ENCODE results near the gene TAAR2. TPM values are rescaled to one million over a fixed set of nuclear protein-coding genes. Genes with fewer than 3 reads are reported as not detected.
"Not testable (repeated sequence)": the region's sequence is repeated elsewhere in the genome, so short reads cannot be mapped to it uniquely, and the experiment has no call there.

The TAAR2 gene
- total RNA-seq, 4 donors from 2014 or later, result not detected

DNA sequence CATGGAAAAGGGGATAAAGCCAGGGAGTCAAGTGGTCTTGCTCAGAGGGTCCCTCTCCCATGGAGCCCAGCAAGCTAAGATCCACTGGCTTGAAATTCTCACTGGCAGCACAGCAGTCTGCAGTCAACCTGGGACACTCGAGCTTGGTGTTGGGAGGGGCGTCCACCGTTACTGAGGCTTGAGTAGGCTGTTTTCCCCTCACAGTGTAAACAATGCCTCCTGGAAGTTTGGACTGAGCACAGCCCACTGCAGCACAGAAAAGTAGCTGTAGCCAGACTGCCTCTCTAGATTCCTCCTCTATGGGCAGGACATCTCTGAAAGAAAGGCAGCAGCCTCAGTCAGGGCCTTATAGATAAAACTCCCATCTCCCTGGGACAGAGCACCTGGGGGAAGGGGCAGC is 11.2 kb upstream of the TAAR2 start:
- H3K27ac ChIP-seq; ATAC-seq; H3K4me1 ChIP-seq; in situ Hi-C loops (cut with MboI; ENCODE audit: low sequenced_read_pairs in 4 of 4); intact Hi-C loops (cut with DNase I; ENCODE audit: low total_unique reads); H3K9me3 ChIP-seq; H3K4me3 ChIP-seq; H3K27me3 ChIP-seq; H3K36me3 ChIP-seq; DNase-seq: not testable (repeated sequence)

DNA sequence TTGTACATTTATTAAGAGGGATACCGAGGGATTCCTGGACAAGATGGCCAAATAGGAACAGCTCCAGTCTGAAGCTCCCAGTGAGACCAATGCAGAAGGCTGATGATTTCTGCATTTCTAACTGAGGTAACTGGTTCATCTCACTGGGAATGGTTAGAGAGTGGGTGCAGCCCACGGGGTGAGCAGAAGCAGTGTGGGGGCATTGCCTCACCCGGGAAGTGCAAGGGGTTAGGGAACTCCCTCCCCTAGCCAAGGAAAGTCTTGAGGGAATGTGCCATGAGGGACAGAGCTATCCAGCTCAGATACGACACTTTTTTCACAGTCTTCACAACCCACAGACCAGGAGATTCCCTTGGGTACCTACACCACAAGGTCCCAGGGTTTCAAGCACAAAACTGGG is 10.7 kb upstream of the TAAR2 start:
- no peaks in the 10 kb centered on the region for H3K9me3 ChIP-seq
- no peak overlapping the region for H3K4me3 ChIP-seq
- intact Hi-C loops (cut with DNase I; ENCODE audit: low total_unique reads) (no loop called here), in situ Hi-C loops (cut with MboI; ENCODE audit: low sequenced_read_pairs in 4 of 4) (no loop called here)
- H3K27me3 ChIP-seq, result peaks cover 0 to 2% (median 0%) of the 10 kb centered on the region in 3 donors
- DNase-seq (no peak), ATAC-seq (no peak)
- H3K27ac ChIP-seq, result no peak overlapping the region
- TF ChIP-seq, protein P1, sequence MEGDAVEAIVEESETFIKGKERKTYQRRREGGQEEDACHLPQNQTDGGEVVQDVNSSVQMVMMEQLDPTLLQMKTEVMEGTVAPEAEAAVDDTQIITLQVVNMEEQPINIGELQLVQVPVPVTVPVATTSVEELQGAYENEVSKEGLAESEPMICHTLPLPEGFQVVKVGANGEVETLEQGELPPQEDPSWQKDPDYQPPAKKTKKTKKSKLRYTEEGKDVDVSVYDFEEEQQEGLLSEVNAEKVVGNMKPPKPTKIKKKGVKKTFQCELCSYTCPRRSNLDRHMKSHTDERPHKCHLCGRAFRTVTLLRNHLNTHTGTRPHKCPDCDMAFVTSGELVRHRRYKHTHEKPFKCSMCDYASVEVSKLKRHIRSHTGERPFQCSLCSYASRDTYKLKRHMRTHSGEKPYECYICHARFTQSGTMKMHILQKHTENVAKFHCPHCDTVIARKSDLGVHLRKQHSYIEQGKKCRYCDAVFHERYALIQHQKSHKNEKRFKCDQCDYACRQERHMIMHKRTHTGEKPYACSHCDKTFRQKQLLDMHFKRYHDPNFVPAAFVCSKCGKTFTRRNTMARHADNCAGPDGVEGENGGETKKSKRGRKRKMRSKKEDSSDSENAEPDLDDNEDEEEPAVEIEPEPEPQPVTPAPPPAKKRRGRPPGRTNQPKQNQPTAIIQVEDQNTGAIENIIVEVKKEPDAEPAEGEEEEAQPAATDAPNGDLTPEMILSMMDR (IDR thresholded peaks at IDR 0.05 in 4 of 5, conservative IDR thresholded peaks at IDR 0.05 in 1 of 5), result no peak
- TF ChIP-seq POLR2A (IDR thresholded peaks at IDR 0.05), result no peak
- H3K4me1 ChIP-seq, result no peaks in the 10 kb centered on the region
- no peaks in the 10 kb centered on the region for H3K36me3 ChIP-seq

DNA sequence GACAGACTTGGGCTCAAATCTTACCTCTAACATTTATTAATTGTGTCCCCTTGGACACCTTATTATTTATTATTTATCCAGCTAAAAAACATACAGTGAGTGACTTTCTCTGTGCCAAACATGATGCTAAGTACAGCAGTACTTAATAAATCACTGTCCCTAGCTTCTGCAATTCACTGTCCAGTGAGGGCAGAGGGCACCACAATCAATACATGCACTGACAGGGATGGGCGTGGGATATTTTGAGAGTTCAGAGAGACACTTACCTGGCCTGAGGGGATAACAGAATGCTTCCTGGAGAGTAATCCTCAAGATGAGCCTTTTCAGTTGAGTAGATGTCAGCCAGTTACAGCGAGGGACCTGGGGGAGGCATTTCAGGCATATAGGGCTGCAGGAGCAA is 9.3 kb upstream of the TAAR2 start:
- H3K36me3 ChIP-seq, result no peaks in the 10 kb centered on the region
- in situ Hi-C loops (cut with MboI; ENCODE audit: low sequenced_read_pairs in 4 of 4), result no loop called here

DNA sequence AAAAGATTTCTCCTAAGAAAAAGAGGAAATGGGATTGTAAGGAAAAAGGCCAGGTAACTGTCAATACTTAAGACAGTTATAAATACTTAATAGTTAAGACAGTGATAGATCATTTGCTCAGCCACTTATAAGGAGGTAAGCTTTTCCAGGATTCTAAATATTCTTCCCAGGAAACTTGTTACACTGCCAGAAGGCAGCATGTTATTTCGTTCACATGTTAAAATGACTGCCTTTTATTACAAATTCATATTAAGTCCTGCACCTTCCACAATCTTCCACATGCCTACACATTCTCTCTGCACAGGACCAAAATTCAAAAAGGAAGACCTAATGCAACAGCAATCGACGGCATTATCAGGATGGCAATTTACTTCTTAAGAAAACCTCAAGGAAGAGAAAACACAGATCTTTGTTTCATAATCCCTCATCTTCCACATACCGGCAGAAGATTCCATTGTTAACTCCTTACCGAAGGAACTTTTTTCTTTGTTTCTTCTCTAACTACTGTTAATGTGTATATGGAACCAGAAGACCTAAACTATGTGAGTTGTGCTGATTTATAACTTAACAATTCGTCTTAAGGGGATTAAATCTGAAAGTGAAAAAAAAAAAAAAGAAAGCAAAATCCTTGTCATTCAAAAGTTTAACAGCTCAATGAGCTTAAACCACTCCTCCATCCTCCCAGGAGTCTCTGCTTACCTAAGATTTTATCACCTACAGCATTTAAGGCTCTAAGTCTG is 799 bp downstream of the TAAR2 start:
- no peaks in the 10 kb centered on the region for H3K36me3 ChIP-seq
- H3K4me3 ChIP-seq, result no peak overlapping the region
- H3K27me3 ChIP-seq, result peaks cover 0 to 2% (median 0%) of the 10 kb centered on the region in 3 donors
- in situ Hi-C loops (cut with MboI; ENCODE audit: low sequenced_read_pairs in 4 of 4) (no loop called here), intact Hi-C loops (cut with DNase I; ENCODE audit: low total_unique reads) (no loop called here)
- no peak for DNase-seq
- TF ChIP-seq POLR2A (IDR thresholded peaks at IDR 0.05), result no peak
- no peaks in the 10 kb centered on the region for H3K9me3 ChIP-seq
- no peaks in the 10 kb centered on the region for H3K4me1 ChIP-seq
- H3K27ac ChIP-seq, result no peak overlapping the region
- ATAC-seq, result no peak

More for the DNA sequence above, 9.3 kb upstream of the TAAR2 start:
- Histone ChIP-seq H3K27me3 (peaks cover 0 to 2% (median 0%) of the 10 kb centered on the region in 3 donors), H3K27ac (no peak overlapping the region), H3K9me3 (no peaks in the 10 kb centered on the region), H3K4me3 (no peak overlapping the region), H3K4me1 (no peaks in the 10 kb centered on the region)
- ATAC-seq (no peak), DNase-seq (no peak)
- intact Hi-C loops (cut with DNase I; ENCODE audit: low total_unique reads), result no loop called here
- TF ChIP-seq, protein P1 (IDR thresholded peaks at IDR 0.05 in 4 of 5, conservative IDR thresholded peaks at IDR 0.05 in 1 of 5), result no peak
- TF ChIP-seq POLR2A (IDR thresholded peaks at IDR 0.05), result no peak

DNA sequence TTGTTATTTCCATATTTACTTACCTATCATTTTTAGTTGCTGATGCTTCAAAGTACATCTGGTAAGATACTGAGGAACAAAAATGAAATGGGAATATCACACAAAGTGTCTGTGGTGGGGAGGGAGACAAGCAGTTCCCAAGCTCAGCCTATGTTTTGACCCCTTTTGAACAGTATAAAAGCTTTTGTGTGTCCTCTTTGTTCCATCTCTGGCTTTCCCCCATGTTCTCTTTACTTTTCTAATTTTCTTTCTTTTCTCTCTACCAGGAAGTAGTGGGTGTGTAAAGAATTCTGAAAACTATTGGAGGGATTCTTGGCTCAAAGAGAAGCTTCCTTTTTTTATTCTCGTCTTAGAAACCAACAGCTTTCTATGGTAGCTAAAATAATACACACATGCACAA is 7.4 kb downstream of the TAAR2 start:
- H3K4me3 ChIP-seq, result no peak overlapping the region
- H3K4me1 ChIP-seq, result no peaks in the 10 kb centered on the region
- no peak overlapping the region for H3K27ac ChIP-seq
- TF ChIP-seq POLR2A (IDR thresholded peaks at IDR 0.05), result no peak
- TF ChIP-seq, protein P1 (IDR thresholded peaks at IDR 0.05 in 4 of 5, conservative IDR thresholded peaks at IDR 0.05 in 1 of 5), result no peak
- no peaks in the 10 kb centered on the region for H3K27me3 ChIP-seq
- DNase-seq, result no peak
- ATAC-seq, result no peak
- H3K9me3 ChIP-seq, result no peaks in the 10 kb centered on the region
- in situ Hi-C loops (cut with MboI; ENCODE audit: low sequenced_read_pairs in 4 of 4), result no loop called here
- H3K36me3 ChIP-seq, result no peaks in the 10 kb centered on the region
- intact Hi-C loops (cut with DNase I; ENCODE audit: low total_unique reads), result no loop called here

DNA sequence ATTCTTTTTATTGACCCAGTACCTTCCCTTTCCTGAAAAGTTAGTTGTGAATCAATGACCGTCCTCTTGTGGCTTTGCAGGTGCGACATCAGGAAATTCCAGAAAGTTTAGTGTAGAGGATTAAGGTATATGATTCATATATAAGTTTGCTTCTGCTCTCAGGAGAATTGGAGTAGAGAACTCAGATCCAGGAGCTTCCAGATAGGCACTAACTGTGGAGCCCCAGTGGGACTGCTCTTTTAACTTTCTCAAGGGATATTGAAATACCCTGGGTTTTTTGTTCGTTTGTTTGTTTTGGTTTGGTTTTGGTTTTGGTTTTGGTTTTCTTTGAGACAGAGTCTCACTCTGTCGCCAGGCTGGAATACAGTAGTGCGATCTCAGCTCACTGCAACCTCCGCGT is 9.5 kb downstream of the TAAR2 start:
- Histone ChIP-seq H3K36me3 (no peaks in the 10 kb centered on the region), H3K4me3 (no peak overlapping the region), H3K4me1 (no peaks in the 10 kb centered on the region), H3K9me3 (no peaks in the 10 kb centered on the region), H3K27me3 (no peaks in the 10 kb centered on the region), H3K27ac (no peak overlapping the region)
- intact Hi-C loops (cut with DNase I; ENCODE audit: low total_unique reads), result no loop called here
- in situ Hi-C loops (cut with MboI; ENCODE audit: low sequenced_read_pairs in 4 of 4), result no loop called here
- ATAC-seq (no peak), DNase-seq (no peak)
- TF ChIP-seq, protein P1 (IDR thresholded peaks at IDR 0.05 in 4 of 5, conservative IDR thresholded peaks at IDR 0.05 in 1 of 5), result no peak
- TF ChIP-seq POLR2A (IDR thresholded peaks at IDR 0.05), result no peak

All from gastrocnemius medialis (tissue), 4 donors.